ENCODE data around the gene PCP2. TPM values are rescaled to one million over a fixed set of nuclear protein-coding genes. Genes with fewer than 3 reads are reported as not detected.

The PCP2 gene
- polyA plus RNA-seq, 3 donors = 0.42 to 1.8 (median 0.83) TPM

- DNase-seq (ENCODE audit: extremely low read depth in 1 of 11, low read depth in 9 of 11, low spot score in 4 of 11) = no peak
Measured at GRCh38 chr19:7624810-7625209, 8.7 kb downstream of the PCP2 start.

- no peak for DNase-seq (ENCODE audit: extremely low read depth in 1 of 11, low read depth in 9 of 11, low spot score in 4 of 11)
Measured at GRCh38 chr19:7623725-7624603, 9.6 kb downstream of the PCP2 start.

- DNase-seq (ENCODE audit: extremely low read depth in 1 of 11, low read depth in 9 of 11, low spot score in 4 of 11) = no peak
Measured at GRCh38 chr19:7622933-7623685, 10.4 kb downstream of the PCP2 start.

GRCh38 chr19:7620442-7621412, 12.8 kb downstream of the PCP2 start:
- DNase-seq (ENCODE audit: extremely low read depth in 1 of 11, low read depth in 9 of 11, low spot score in 4 of 11) = no peak

GRCh38 chr19:7619671-7620441, 13.7 kb downstream of the PCP2 start:
- DNase-seq (ENCODE audit: extremely low read depth in 1 of 11, low read depth in 9 of 11, low spot score in 4 of 11) = no peak

GRCh38 chr19:7618771-7619510, 14.6 kb downstream of the PCP2 start:
- peak in 1 of 11 donors; percentile 24 for DNase-seq (ENCODE audit: extremely low read depth in 1 of 11, low read depth in 9 of 11, low spot score in 4 of 11)

GRCh38 chr19:7618348-7618747, 15.2 kb downstream of the PCP2 start:
- no peak for DNase-seq (ENCODE audit: extremely low read depth in 1 of 11, low read depth in 9 of 11, low spot score in 4 of 11)

- DNase-seq (ENCODE audit: extremely low read depth in 1 of 11, low read depth in 9 of 11, low spot score in 4 of 11) = no peak
Measured at GRCh38 chr19:7617735-7618134, 15.8 kb downstream of the PCP2 start.

- no peak for DNase-seq (ENCODE audit: extremely low read depth in 1 of 11, low read depth in 9 of 11, low spot score in 4 of 11)
Measured at GRCh38 chr19:7617172-7617571, 16.3 kb downstream of the PCP2 start.

- DNase-seq (ENCODE audit: extremely low read depth in 1 of 11, low read depth in 9 of 11, low spot score in 4 of 11) = no peak
Measured at GRCh38 chr19:7614859-7615741, 18.4 kb downstream of the PCP2 start.

- DNase-seq (ENCODE audit: extremely low read depth in 1 of 11, low read depth in 9 of 11, low spot score in 4 of 11) = no peak
Measured at GRCh38 chr19:7612282-7613274, 20.9 kb downstream of the PCP2 start.

GRCh38 chr19:7611541-7612279, 21.8 kb downstream of the PCP2 start:
- no peak for DNase-seq (ENCODE audit: extremely low read depth in 1 of 11, low read depth in 9 of 11, low spot score in 4 of 11)

- DNase-seq (ENCODE audit: extremely low read depth in 1 of 11, low read depth in 9 of 11, low spot score in 4 of 11) = no peak
Measured at GRCh38 chr19:7610491-7611240, 22.9 kb downstream of the PCP2 start.

- no peak for DNase-seq (ENCODE audit: extremely low read depth in 1 of 11, low read depth in 9 of 11, low spot score in 4 of 11)
Measured at GRCh38 chr19:7607874-7608560, 25.5 kb downstream of the PCP2 start.
